Omental fat pad (tissue), 4 donors: ENCODE measurements around the gene DNAJA3. TPM values are rescaled to one million over a fixed set of nuclear protein-coding genes. Genes with fewer than 3 reads are reported as not detected.

Source experiments
- ATAC-seq: fragments of 150-250 bp; one replicate; pipeline ENCODE4 v1.9.1; 2016; ENCODE audit warnings: mild to moderate bottlenecking, moderate library complexity; ENCODE audit not compliant: low FRiP score
- DNase-seq: peaks from one replicate; pipeline ENCODE4 v3.0.0-alpha.2; 2019; ENCODE audit warnings: low spot score
- CTCF ChIP-seq, 3 donors: fragments of 450-650 bp; IDR thresholded peaks; one replicate each; pipeline ENCODE4 v1.5.1; 2016 to 2017; ENCODE audit warnings: antibody characterized with exemption in 3 of 3, mild to moderate bottlenecking in 3 of 3, moderate library complexity in 2 of 3
- total RNA-seq, 4 donors: library from RNA; depleted of rRNA; stranded (reverse); fragments of >200 nt; gene quantifications; one replicate each; pipeline ENCODE4 v1.1.0, GENCODE V29; 2016

DNAJA3 gene
- total RNA-seq, 4 donors from 2014 or later: 40.5 to 47.1 (median 42.3) TPM

GRCh38 chr16:4416200-4417032, 9.3 kb upstream of the DNAJA3 start, which contains the start of gene CORO7:
Gene CORO7, minus strand, starts transcription at chr16:4416596. Its CDS starts 78 bp downstream, at chr16:4416518.
- TF ChIP-seq CTCF (IDR thresholded peaks at IDR 0.05): no peak
- DNase-seq (peak; percentile 85), ATAC-seq (peak; percentile 95)

GRCh38 chr16:4419402-4419959, 6.2 kb upstream of the DNAJA3 start:
- DNase-seq (no peak), ATAC-seq (no peak)
- no peak for TF ChIP-seq CTCF (IDR thresholded peaks at IDR 0.05)

- no peak for TF ChIP-seq CTCF (IDR thresholded peaks at IDR 0.05)
- DNase-seq: no peak
- ATAC-seq: no peak
These were observed 5.1 kb upstream of the DNAJA3 start for GRCh38 chr16:4420505-4421105.

- DNase-seq (no peak), ATAC-seq (peak; percentile 39)
- TF ChIP-seq CTCF (IDR thresholded peaks at IDR 0.05): no peak
These were observed 485 bp downstream of the DNAJA3 start for GRCh38 chr16:4426021-4426684.

GRCh38 chr16:4426722-4427372, 1.2 kb downstream of the DNAJA3 start:
- DNase-seq (no peak), ATAC-seq (no peak)
- no peak for TF ChIP-seq CTCF (IDR thresholded peaks at IDR 0.05)

- no peak for TF ChIP-seq CTCF (IDR thresholded peaks at IDR 0.05)
- ATAC-seq (no peak), DNase-seq (no peak)
These were observed 2.8 kb downstream of the DNAJA3 start for GRCh38 chr16:4428500-4428899.
